ENCODE results near the gene ABHD8.

DNA sequence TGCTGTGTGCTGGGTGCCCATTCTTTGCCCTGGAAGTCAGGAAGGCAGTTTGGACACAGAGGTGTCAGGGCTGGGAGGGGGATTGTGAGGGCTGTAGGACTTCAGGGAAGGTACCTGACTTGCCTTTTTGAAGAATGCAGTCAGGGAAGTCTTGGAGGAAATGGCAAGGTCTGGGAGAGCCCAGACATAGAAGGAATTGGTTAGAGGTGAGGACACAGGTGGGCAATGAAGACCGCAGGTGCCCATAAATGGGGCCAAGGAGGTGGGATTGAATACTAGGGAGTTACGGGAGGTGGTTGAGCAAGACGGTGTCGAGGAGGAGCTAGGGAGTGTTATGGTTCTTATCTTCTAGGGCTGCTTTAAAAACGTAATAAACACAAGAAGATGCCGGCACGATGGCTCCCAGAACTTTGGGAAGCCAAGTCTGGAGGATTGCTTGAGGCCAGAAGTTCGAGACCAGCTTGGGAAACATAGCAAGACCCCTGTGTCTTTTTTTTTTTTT is 4.7 kb upstream of the ABHD8 start:
- TF ChIP-seq ZNF274 (IDR thresholded peaks at IDR 0.05; ENCODE audit: low read depth, low read length) = no peak
- no peak for TF ChIP-seq SUZ12 (IDR thresholded peaks at IDR 0.05; ENCODE audit: extremely low read depth, insufficient read depth, insufficient read length)
- no peak for TF ChIP-seq YY1 (IDR thresholded peaks at IDR 0.05; ENCODE audit: insufficient read depth, insufficient read length)
